Measurements from ENCODE around the gene PIWIL4. TPM values are rescaled to one million over a fixed set of nuclear protein-coding genes. Genes with fewer than 3 reads are reported as not detected.

PIWIL4 gene
- total RNA-seq, 1 experiment from 2014 or later: not detected

GRCh38 chr11:94654201-94654600 is 87.0 kb downstream of the PIWIL4 start:
- Histone ChIP-seq H3K14ac (ENCODE audit: insufficient read depth, low read length) (no peak overlapping the region), H3K4me1 (ENCODE audit: insufficient read depth, low read length) (peaks cover 20% of the 10 kb centered on the region; the same call in 1 of the 2 replicates), H4K8ac (replicated peaks; ENCODE audit: insufficient read length, low read depth, low read length) (no peak overlapping the region), H3K79me2 (ENCODE audit: insufficient read depth, low read length) (peaks cover 17% of the 10 kb centered on the region; the same call in 1 of the 2 replicates), H2BK12ac (ENCODE audit: insufficient read length, low read depth, low read length) (no peak overlapping the region), H2BK15ac (ENCODE audit: low read depth, low read length) (no peak overlapping the region), H3K23ac (ENCODE audit: insufficient read length, low read depth, low read length) (no peak overlapping the region), H3K4ac (ENCODE audit: low read depth, low read length) (no peak overlapping the region), H3K79me1 (ENCODE audit: insufficient read depth, low read depth, low read length, poor library complexity, severe bottlenecking) (no peaks in the 10 kb centered on the region), H4K5ac (ENCODE audit: insufficient read length, low read depth, low read length) (no peak overlapping the region), H3K56ac (ENCODE audit: insufficient read length, low read depth, low read length) (no peak overlapping the region), H3K4me2 (ENCODE audit: insufficient read depth, insufficient read length, low read length) (no peak overlapping the region), H3T11ph (ENCODE audit: low read length) (no peak overlapping the region), H2AFZ (ENCODE audit: low read length) (no peak overlapping the region), H2AK5ac (ENCODE audit: insufficient read length, low read length) (no peak overlapping the region), H4K20me1 (ENCODE audit: control insufficient read depth, insufficient read depth, insufficient read length) (no peaks in the 10 kb centered on the region), H3K9me3 (ENCODE audit: control insufficient read depth, low read depth, low read length) (no peaks in the 10 kb centered on the region), H3K27me3 (ENCODE audit: insufficient read depth, low read length) (no peaks in the 10 kb centered on the region), H3K27ac (ENCODE audit: insufficient read length, low read depth, low read length) (no peak overlapping the region), H3K23me2 (ENCODE audit: insufficient read length, low read depth, low read length, poor library complexity, severe bottlenecking) (no peaks in the 10 kb centered on the region), H3K18ac (ENCODE audit: insufficient read length, low read depth, low read length) (no peak overlapping the region), H4K91ac (ENCODE audit: insufficient read length, low read depth, low read length) (no peak overlapping the region), H2BK5ac (ENCODE audit: insufficient read length, low read length) (no peak overlapping the region), H2BK120ac (ENCODE audit: low read depth, low read length, poor library complexity, severe bottlenecking) (no peak overlapping the region), H3K9ac (ENCODE audit: extremely low read depth, insufficient read length, low read length) (no peak overlapping the region), H2BK20ac (ENCODE audit: low read depth, low read length, poor library complexity, severe bottlenecking) (no peak overlapping the region)
- no peak for TF ChIP-seq CTCF (conservative IDR thresholded peaks at IDR 0.05)
- Mint-ChIP-seq H3K9me3 (peaks cover 0 to 2% of the 10 kb centered on the region in 2 experiments; a peak in 3 of 5 replicates), H3K27me3 (ENCODE audit: low read depth) (peaks cover 2% of the 10 kb centered on the region; the same call in 1 of the 2 replicates), H3K4me3 (no peak overlapping the region), H3K27ac (no peak overlapping the region; a peak in 1 of 7 replicates), H3K36me3 (ENCODE audit: insufficient read depth in 1 of 3, low read depth in 3 of 3) (peaks cover 14 to 62% (median 38%) of the 10 kb centered on the region in 3 experiments; a peak in 6 of 7 replicates), H3K4me1 (peaks cover 57 to 81% of the 10 kb centered on the region in 2 experiments)
- peak; percentile 31 for DNase-seq
- WGBS (ENCODE audit: extremely low coverage, insufficient read length, low lambda C conversion rate): no CpG with 5 or more reads among the region's 7 CpGs
